Activated naive CD4-positive, alpha-beta T cell treated with anti-CD3 and anti-CD28 coated beads, Interleukin-2, amount 50 U/mL, for 16 hours (primary cell): ENCODE measurements around the gene RAB1B.

ENCODE experiments used
- DNase-seq: peaks from one replicate; pipeline ENCODE4 v3.0.0-alpha.2; 2020

The RAB1B gene

DNA sequence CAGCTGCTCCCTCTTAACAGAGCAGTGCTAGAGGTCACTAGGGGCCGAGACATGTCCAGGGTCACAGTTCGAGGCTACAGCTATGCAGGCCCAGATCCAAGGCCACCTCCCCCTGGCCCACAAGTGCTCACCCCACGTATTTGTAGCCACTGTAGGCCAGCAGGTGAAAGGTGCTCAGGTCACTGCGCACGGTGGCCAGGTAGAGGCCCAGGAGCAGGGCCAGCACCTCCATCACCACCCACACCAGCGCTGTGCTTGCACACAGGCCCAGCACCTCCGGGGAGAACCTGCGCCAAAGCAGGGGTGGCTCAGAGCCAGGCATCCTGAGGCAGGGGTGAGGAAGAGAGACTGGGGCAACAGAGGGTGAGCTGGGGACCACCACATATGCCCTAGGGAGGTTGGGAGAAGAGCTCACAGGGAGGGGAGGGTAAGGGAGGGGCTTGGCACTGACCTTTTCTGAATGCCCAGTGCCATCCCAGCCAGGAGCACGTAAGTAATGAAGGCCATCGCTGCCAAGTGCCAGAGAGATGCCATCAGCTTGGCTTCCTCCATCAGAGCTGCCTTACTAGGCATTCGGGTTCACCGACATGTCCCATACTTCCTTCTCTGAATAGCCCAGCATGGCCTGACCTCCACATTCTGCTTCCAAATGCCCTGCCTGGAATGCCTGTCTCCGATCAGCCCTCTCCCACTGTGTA, 17.0 kb downstream of the RAB1B start:
- no peak for DNase-seq

DNA sequence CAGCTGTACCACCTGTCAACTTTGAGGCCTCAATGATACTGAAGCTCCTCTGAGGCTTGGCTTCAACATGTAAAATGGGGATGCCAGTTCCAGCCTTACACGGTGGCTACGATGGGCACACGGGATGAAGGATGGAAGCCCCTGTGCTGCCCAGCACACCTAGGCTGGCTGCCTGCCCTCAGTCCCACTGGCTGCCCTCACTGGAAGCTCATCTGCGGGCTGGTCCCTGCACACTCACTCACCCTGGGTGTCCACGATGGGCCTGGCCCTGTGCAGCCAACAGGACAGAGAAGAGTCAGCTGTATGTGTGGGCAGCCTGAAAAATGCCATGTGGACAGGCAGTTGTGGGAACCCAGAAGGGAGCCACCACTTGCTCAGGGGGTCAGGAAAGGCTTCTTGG, 18.3 kb downstream of the RAB1B start:
- no peak for DNase-seq

DNA sequence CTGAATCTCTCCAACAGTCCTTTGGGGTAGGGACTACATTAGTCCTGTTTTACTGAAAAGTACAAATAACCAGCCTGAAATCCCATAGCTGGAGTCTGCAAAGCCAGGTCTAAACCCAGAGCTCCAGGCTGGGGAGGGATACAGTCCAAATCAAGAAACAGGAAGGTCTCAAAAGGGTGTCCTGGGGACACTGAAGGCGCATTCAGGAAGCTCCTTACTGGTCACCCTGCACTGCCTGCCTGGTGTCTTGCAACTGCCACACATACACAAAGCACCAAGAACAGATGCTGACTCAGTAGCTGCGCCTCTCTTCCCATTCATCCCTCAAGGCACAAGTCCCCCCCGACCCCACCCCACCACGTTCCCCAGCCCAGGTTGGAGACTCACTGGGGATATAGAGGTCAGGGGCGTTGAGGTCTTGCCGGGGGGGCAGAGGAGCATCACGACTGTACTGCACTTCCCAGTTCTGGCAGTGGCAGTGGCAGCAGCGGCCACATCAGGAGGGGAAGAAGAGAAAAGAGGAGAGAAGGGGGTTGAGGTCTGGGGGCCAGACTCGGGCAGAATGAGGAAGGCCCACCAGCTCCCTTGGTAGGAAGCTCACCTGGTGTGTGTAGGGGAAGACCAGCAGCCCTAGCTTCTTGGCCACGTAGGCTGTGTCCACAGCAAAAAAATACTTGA, 18.9 kb downstream of the RAB1B start:
- DNase-seq = no peak

DNA sequence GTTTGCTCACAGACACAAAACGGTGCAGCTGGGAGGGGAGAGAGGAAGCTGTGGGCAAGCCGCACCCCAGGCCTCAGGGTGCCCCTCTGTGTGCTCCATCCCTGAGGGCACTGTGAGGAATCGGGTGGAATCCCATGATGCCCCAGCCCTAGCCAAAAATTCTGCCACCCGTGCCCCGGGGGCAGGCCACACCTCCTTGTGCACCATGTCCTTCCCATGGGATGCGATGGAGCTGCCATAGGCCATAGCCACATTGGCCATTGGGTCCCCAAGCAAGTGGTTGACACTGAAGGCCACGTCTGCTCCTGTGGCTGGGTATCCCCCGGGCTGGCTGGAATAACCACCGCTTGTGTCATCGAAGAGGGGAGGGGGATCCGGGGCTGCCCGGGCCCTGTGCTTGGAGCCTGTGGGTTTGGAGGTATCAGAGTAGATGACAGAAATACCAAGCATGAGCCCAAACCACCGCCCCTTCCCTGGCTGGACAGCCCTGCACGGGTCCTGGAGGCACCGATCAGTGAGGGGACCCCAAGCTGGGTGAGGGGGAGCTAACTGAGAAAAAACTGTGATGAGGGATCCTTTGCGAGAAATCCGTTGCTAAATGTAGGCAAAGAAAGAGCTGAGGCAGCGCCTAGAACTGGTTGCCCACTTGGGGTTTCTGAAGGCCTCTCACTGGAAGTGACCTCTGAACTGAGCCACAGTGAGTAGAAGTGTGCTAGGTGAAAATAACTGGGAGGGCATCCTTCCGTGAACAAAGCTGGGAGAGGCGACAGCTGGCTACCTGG, 19.6 kb downstream of the RAB1B start:
- DNase-seq = no peak

DNA sequence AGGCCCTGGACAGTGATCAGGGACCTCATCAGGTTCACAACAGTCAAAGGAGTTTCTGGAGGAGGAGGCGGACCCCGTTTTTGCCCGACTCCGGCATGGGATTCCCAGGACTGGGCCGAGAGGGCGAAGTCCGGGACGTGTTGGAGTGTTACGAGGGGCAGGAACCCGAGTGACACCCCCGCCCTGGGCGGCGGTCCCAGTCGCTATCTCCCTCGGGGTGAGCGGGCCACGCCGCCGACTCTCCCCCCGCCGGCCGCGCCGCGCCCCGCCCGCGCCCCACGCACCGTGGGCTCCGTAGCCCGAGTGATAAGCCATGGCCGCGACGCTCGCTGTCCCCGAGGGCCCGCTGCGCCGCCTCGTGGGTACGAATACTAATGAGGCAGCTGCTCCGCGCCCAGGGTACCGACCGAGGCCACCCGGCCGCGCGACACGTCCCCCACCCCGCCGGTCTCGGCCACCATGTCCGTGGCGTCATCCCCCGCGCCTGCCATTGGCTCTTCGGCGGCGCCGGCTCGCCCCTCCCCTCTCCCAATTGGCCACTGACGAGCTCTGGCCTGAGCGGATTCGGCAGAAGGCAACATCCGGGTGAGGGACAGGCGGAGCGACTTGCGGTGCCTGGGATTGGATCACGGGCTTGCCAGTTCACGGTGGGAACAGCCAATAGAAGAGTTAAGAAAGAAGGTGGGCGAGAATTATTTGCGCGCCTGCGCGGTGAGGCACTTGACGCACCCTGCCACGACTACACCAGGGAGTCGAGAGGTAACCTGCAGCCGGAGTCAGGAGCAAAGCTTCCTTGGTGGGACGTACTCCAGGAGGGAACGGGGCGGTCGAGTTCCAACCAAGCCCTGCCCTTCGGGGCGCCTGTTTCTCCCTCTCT, 20.5 kb downstream of the RAB1B start, which contains the start of gene YIF1A:
Gene YIF1A (minus strand): TSS at position 473 of the 877 bp plus-strand sequence. CDS start 158 bp downstream, at position 315.
- DNase-seq = peak; percentile 99

DNA sequence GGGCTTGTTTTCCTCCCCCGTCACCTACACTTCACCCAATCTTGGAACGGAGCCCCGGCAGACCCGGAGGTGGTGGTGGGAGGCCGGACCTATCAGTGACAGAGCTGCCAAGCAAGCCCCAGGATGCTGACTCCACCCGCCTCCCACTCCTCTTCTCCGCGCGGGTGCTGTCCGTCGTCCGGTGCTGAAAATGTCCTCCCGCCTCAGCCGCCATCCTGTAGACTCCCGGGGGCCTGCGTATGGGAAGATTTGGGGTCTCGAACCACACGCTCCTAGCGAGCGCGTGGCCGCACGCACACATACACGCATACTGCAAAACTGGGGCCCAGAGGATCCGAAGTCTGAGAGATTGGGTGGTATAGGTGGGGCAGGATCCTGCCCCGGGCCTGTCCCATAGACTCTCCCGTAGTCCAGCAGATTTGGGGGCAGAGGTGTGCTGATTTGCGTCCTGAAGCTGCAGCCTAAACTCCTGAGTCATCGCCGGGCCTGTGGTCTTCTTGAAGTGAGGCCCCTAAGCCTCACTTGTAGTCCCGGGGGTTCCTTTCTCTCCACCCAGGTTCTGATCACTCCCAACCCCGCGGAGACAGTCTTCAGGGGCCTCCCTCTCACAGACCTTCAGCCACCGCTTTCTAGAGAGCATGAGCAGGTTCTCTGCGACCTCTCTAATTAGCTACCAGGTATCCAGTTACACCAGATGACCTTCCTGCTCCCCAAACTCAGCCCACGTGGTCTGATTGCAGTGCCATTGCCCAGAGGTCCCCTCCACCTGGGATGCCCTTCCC, 21.3 kb downstream of the RAB1B start:
- DNase-seq = peak; percentile 86

DNA sequence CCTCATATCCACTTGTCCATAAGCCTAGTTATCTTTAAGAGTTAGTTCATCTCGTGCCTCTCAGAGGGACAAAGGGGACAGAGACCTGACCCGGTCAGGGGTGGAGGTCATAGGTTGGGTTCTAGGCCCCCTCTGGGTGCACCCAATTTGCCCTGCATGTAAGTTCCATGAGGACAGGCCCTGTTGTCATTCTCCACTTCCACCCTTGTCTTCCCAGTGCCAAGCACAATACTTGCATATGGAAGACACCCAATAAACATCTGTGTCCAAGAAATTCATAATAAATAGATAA, 21.8 kb downstream of the RAB1B start:
- DNase-seq = no peak

DNA sequence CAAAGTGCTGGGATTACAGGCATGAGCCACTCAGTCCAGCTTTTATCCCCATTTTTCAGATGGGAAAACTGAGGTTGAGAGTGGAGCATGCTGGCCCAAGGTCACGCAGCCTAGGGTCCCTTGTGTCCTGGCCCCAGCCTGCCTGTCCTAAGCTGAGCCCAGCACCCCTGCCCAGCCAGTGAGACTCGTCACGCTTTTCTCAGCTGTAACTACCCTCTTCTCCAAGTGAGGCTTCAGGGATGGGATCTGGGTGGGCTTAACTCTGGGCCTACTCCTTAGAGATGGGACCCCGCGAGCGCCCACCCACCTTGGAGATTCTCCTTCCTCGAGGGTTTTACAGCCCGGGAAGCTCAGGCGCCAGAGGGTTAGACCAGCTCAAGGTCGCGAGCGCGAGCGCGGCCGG, 22.9 kb downstream of the RAB1B start:
- DNase-seq = no peak

DNA sequence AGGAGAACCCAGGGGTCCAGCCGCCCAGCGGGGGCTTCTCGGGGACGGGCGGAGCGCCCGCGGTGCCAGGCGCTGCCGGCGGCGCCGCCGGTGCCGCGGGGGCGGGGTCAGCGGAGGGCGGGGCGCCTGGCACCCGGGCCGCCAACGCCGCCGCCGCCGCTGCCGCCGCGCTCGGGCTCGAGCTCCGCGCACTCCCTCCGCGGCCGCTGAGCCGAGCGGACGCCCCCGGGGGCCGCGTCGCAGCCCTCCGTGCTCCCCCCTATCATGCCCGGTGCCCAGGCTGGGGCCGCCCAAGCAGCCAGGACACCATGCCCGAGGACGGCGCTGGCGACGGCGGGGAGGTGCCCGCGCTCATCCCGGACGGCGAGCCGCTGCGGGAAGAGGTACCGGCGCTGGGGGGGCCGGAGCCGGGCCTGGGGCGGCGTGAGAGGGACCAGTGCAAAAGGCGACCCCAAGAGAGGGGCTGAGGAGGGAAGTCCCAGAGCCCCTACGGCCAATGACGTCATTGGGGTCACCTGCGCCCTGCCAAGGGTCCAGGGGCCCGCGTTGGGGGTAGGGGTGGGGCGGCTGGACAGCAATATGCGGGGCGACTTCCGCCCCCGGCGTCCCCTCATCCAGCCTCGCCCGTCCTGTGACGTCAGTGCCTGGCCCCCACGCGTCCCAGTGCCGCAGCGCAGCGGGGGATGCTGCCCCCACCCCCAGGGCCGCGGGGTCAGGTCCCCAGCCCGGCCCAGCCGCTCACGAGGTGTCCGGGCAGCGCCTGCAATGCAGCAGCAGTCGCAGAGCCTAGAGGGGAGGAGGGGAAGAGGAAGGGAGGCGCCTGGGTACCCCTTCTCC, 23.5 kb downstream of the RAB1B start, which contains the start of gene TMEM151A:
Gene TMEM151A (plus strand): TSS at position 189 of the 837 bp plus-strand sequence. CDS start 120 bp downstream, at position 309.
- DNase-seq = peak; percentile 57

DNA sequence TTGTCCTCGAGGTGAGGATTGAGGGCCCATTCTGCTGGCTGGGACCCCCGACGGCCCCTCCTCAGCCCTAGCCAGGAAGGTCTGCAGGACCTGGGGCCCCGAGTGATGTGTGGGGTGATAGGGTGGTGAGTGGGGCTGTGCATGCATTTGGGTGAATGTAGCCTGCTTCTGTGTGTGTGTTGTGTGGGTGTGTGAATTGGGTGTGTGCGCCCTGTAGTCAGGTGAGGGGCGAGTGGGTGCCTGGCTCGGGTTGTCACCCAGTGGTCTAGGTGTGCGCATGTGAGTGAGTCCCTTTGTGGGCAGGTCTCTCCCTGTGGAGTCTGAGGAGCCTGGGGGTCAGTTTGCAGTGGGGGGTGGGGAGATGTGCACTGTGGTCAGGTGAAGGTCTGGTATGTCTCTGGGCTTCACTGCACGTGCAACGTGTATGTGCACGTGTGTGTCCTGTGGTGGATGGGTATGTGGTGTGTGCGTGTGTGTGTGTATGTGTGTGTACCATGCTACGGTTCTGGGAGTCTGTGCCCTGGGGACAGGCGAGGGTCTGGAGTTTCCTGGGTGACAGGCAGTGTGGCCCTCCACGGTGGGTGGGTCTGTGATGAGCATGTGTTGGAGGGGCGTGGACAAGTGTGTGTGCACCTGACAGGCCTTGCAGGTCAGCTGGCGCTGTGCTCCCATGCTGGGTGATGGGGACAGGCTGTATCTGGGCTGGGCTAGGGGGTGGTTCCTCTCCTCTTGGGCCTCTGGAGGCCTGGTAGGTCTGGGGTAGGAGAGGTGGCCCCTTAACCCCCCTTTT, 24.3 kb downstream of the RAB1B start:
- no peak for DNase-seq

DNA sequence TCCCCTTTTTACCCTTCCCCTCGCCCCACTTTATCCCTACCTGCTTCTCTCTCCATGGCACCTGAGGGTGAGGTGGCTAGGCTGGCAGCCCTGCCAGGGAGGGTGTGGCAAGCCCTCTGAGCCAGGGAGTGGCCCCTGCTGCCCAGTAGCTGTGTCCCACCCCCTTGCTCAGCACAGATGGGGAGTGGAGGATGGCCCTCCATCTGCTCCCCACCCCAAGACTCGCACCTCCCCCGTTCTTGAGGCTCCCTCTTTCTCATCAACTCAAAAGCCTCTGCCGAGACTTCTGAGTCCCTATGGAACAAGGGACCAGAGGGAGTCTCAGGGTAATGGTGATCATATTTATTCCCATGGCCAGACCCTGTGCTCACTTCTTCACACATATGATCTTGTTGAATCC, 24.9 kb downstream of the RAB1B start:
- no peak for DNase-seq

DNA sequence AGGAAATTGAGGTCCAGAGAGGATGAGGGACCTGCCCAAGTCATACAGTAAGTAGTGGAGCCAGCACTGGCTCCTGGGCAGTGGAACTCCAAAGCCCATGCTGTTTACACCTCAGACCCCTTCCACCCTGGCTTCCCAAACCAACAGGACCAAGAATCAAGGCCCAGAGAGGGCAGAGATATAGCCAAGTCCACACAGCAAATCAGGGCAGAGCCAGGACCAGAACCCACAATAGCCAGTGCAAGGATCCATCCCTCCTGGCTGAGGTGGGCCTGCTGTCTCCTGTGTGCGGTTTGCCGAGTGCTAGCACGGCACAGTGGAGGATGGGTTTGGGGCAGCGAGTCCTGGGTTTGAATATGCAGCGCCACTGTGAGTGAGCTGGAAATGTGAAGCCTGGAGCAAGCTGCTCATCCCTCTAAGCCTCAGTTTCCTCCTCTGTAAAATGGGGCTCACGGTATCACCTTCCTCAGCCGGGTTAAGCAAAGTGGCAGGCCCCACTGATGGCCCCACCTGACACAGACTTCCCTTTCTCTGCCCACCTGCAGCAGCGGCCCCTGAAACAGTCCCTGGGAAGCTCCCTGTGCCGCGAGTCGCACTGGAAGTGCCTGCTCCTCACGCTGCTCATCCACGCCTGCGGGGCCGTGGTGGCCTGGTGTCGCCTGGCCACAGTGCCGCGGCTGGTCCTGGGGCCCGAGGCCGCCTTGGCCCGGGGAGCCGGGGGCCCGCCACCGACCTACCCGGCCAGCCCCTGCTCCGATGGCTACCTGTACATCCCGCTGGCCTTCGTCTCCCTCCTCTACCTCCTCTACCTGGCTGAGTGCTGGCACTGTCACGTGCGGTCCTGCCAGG, 25.6 kb downstream of the RAB1B start:
- no peak for DNase-seq

DNA sequence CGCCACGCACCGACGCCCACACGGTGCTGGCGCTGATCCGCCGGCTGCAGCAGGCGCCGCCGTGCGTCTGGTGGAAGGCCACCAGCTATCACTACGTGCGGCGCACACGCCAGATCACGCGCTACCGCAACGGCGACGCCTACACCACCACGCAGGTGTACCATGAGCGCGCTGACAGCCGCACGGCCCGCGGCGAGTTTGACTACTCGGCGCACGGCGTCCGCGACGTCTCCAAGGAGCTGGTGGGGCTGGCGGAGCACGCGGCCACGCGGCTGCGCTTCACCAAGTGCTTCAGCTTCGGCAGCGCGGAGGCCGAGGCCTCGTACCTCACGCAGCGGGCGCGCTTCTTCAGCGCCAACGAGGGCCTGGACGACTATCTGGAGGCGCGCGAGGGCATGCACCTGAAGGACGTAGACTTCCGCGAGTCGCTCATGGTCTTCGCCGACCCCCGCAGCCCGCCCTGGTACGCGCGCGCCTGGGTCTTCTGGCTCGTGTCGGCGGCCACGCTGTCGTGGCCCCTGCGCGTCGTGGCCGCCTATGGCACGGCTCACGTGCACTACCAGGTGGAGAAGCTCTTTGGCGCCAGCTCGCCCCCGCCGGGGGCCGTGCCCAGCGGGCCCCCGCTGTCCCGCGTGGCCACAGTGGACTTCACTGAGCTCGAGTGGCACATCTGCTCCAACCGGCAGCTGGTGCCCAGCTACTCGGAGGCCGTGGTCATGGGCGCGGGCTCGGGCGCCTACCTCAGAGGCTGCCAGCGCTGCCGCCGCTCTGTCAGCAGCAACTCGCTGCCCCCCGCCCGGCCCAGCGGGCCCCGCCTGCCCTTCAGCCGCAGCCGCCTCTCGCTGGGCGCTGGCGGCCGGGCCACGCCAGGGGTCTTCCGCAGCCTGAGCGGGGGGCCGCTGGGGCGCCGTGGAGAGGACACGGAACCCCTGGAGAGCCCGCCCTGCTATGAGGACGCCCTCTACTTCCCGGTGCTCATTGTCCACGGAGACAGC, 26.5 kb downstream of the RAB1B start:
- DNase-seq = no peak

DNA sequence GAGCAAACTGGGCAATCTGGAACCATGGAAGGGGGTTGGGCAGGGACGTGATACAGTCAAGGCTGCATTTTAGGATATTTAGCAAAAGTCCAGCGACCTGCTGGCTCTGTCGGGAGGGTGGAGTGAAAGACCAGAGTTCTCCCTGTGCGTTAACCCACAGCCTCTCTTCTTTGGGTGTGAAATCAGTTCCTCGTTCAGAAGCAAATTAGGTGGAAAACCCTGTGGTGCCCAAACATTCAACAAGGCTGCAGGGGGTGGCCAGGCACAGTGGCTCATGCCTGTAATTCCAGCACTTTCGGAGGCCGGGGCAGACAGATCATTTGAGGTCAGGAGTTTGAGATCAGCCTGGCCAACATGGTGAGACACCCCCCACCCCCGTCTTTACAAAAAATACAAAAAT, 29.2 kb downstream of the RAB1B start:
- DNase-seq = no peak

DNA sequence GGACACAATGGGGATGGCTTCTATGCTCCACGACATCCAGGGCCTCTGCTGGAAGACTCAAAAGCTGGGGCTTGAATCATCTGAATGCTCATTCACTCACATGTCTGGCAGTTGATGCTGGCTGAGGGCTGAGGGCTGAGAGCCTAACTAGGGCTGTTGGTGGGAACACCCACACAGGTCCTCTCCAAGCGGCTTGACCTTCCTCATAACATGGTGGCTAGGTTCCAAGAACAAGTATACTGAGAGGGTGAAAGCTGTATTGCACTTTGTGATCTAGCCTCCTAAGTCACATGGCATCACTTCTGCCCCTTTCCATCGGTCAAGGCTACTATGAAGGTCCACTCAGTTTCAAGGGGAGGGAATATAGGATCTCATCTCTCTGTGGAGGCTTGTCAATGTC, 30.7 kb downstream of the RAB1B start:
- DNase-seq = no peak

DNA sequence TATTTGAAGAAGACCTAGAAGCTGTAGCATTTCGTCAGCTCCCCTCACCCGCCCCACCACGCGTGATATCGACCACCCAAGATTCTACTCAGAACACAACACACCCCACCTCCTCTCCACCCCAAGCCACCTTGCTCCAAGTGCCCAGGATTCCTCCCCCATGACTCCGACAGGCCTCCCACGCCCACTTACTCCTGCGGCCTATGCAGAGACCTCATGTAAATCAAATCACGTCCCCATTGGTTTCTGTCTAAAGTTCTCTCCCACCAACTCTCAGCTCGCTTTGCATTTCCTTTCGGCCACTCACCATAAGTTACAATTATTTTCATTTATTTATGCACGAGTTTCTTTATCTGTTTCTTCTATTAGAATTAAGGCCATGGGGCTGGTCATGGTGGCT, 34.2 kb downstream of the RAB1B start:
- no peak for DNase-seq

DNA sequence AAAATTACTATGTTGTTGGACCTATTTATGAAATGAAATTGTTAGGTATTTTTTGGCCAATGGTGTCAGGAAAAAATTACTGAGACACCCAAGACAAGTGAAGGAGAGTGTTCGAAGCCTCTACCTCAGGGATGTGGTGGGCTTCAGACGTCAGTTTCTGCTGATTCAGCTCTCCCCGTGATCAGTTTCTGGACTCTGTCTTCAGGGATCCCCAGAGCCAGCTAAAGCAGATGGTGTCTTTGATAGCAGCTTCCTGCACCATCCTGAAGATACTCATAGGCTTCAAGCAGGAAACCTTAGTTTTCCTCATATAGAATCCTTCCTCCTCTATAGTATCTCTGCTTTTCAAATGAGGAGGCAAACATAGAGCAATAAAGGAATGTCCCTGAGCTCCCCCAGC, 41.0 kb downstream of the RAB1B start:
- DNase-seq = no peak

DNA sequence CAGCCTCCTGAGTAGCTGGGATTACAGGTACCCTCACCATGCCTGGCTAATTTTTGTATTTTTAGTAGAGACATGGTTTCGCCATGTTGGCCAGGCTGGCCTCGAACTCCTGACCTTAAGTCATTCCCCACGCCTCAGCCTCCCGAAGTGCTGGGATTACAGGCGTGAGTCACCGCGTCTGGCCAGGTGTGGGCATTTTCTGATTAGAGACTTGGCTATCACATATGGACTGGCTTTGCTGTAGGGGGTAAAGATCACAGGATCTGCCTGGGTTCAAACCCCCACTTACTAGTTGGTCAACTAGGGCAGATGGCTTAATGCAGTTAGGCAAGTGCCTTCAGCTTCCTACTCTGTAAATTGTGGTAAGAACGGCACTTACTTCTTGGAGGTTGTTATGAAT, 41.9 kb downstream of the RAB1B start:
- DNase-seq = no peak
